Measurements from ENCODE around the gene MRPL14.

The MRPL14 gene

DNA sequence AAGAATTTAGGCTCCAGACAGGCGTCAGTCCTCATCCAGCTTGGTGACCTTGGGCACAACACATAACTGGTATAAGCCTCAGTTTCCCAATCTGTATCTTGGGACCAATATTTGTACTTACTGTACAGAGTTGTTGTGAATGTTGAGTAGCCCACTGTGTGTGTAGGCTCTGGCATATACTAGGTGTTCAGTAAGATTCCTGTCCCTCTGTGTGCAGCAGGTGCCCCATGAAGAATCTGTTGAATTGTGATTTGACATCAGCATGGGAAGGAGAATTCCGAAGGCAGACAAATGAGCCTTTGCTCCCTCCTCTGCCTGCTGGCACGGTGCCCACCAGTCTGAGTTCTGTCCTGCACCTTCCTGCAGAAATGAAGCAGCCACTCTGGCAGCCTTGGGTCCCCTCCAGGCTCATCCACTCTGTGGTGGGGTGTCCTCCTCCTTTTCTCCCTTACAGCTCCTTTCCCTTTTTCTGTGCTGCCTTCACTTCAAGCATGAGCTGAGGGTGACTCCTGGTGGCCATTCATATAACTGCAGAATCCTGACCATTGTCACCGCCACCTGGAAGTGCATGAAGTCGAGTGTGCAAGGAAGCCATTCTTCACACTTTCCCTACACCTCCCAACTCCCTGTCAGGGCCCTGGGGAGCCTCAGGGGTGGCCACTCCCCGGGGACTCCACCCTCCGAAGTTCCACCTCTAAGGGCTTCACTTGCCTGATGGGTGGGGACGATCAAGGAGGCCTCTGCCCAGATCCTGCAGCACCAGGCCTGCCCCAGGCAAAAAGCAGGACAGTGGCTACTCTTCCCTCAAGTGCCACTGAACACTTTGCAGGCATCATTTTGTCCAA lies 48.2 kb downstream of the MRPL14 start:
- peak; percentile 70 for DNase-seq

DNA sequence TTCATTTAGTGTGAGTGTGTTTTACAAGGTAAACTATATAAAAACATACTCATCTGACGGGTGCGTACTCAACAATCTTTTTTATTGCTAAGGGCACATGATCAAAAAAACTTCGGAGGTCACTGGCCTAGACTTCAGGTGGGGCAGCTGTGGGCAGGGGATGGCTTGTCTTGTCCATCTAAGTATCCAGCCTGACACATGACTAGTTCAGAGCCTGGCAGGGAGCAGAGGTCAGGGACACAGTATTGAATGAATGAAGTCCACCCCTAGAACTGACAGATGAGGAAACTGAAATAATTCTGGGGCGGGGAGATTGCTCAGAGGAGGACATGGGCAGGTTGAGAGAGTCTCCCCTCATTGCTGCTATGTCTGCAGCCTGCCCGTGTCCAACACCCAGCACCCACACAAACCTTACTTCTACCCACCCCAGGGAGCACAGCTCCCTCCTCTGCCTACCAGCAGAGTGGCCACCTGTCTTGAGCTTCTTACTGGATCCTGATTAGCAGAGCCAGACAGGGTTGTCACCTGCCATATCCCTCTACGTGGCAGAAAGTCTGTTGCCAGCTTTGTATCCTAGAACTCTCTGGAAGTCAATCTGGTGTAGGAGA lies 48.9 kb downstream of the MRPL14 start:
- DNase-seq, result no peak

DNA sequence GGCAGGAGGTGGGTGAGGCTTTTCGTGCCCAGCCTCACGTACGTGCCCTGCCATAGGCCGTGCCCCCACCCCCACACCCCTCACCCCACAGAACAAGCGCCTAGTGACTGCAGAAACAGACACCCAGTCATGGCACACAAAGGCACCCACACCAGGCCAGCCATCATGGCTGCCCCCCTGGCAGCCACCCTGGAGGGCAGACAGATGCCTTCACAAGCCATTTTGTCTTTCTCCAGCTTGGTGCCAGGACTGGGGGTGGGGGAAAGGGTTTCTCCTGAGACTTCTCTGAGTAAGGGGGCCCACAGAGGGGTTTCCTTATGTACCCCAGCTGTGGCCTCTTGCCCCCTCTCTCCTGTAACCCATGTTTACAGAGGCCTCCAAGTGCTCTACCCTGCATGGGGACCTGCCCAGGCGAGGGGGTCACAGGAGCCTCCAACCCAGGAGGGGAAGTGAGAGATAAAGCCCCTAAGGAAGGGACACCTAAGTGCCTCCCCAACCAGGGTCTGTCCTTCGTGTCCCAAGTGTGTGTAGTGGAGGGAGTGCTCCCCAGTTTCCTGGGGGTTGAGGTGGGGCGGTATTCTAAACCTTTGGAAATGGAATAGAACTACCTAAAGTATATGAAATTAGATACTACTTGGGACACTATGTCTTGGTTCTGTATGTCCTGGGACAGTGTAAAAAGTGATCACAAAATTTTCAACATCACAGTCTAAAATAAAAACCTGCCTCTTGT lies 49.9 kb downstream of the MRPL14 start:
- DNase-seq, result no peak

DNA sequence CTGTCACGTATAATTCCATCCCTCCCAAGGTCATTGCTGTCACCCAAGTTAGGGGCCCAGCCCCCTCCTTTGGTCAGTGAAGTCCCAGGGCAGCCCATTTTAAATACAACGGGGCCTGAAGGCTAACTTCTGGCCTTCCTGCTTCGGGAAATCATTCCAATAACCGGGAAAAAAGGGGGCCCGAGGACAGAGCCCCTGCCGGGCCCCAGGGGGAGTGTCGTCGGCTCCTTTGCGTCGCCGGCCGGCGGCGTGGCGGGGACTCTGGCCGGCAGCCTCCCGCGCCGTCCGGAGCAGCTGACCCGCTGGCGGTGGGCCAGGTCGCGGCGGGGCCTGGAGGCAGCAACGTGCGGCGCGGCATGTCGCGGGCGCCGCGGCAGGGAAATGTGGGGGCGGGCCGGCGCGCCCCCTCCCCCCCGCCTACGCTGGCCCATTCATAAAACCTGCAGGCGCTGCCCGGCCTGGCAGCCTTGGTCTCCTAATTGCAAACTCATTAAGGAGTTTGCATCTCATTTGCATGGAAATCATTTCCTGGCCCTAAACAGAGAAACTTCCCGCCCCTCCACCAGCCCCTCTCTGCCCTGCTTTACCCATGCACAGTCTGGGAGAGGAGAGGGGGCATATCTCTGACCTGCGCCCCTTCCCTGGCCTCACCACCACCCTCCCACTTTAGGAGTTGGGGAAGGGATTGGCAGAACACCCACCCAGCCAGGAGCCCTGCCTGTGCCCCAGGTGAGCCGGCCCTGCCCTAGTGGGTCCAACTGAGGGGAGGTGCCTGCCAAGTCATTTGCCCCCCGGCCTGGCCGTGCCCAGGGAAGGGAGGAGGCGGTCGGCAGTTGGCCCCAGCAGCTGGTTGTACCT lies 50.7 kb downstream of the MRPL14 start:
- no peak for DNase-seq

DNA sequence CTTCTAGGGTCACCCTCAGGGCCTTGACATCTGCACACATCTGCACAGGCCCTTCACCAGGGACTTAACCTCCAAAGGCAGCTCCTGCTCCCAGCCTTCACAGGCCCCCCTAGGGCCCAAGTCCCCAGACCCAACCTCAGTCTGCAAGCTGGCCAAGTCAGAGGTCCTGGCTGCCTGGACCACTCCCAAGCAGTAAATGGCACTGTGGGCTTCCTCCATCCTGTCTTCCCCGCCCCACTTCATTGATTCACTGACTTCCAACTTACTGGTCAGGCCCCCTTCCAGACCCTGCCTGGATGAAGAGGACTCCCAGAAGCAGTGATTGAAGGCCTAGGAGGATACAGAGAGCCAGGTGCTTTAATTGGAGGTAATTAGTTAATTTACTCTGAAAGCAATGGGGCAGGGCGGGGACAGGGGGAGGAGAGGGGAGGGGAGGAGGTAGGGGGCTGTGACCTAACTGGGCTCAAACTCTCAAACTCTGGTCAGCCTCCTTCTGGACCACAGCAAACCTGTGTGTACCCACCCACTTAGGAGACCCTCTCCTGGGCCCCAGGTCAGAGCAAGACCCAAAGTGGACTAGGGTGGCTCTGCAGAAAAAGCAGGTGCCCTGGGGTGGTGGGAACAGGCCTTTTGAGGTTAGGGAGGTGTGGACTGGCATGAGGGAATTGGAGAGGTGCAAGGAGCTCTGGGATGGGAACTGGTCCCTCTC lies 51.5 kb downstream of the MRPL14 start:
- no peak for DNase-seq

DNA sequence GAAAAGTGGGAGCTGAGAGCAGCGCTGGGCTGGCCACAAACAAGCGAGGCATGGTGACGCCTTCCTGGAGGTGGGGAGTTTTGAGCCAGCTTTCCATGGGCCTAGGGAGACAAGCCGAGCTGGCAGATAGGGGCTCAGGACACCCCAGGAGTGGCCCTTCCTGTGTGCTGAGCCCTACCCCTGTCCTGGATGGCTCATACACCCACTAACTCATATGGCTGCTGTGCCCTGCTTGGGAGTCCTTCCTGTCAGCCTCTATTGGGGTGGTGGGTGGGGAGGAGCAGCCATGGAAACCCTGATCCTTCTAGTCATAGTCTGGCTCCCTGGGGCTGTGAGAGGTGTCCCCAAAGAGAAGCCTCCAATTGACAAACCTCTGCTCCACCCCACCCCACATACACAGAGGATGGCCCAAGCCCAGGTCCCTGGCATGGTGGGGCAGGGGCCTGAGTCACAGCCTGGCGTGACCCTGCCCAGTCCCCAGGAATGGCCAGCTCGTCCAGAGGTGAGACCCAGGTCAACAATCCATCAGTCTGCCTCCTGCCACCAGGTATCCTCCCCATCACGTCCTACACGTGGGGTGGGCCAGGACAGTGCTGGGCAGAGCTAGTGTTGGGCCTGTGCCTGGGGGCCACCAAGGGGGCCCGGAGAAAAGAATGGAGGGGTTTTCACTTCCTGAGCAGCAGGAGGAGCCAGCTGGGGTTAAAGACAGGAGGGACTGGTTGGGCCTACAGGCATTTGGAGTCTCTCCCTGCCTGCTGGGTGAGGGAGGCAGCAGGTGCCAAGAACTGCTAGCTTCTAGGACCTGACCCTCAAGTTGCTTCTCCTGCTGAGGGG lies 52.2 kb downstream of the MRPL14 start:
- DNase-seq, result no peak

DNA sequence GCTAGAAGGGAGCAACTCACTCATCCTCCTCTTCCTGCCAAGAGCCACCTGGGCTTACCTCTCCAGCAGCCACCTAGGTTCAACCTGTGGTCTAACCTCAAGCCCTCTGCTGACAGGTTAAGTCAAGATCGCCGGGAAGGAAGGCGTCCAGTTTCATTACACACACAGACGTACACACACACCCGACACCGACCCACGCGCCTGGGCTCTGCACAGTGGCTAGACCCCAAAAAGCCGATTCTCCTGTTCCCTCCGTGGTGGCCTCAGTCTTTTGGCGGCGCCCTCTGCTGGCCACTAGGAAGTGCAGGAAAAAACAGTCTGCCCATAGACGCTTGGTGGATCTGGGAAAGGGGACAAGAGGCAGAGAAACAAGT lies 52.8 kb downstream of the MRPL14 start:
- DNase-seq, result peak; percentile 70

DNA sequence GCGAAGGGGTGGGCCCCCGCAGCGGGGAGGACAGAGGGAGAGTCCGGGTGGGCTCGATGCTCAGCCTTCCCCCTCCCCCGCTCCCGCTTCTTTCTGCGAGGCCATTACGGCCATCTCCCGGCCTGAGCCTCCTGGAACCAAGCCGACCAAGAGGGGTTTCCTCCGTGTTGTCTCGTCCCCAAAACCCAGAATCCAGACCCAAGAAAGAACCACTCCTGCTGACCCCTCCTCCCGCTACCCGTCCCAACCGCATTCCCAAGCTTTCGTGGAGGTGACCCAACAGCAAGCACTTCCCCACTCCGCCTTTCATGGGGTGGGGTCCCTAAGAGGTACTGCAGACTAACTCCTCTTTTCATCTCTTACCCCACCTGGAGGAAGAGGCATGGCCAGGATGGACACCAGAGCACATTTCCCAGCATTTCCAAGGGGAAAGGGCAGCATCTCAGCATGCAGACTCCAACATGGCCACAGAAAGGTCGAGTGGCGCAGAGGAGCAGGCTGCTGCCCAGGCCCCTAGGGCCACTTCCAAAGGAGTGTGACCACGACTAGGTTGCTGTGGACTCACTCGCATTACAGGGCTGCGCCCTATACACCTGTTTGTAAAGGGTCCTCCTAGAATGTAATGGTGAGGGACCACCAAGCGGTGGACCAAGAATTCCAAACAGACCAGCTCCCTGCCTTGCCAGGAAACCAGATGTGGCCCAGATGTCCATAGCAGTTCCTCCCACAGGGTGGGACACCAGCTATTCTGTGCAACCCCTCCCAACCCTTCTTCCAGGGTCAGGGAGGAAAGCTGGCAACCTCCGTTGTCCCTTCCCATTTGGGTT lies 53.4 kb downstream of the MRPL14 start:
- no peak for DNase-seq

DNA sequence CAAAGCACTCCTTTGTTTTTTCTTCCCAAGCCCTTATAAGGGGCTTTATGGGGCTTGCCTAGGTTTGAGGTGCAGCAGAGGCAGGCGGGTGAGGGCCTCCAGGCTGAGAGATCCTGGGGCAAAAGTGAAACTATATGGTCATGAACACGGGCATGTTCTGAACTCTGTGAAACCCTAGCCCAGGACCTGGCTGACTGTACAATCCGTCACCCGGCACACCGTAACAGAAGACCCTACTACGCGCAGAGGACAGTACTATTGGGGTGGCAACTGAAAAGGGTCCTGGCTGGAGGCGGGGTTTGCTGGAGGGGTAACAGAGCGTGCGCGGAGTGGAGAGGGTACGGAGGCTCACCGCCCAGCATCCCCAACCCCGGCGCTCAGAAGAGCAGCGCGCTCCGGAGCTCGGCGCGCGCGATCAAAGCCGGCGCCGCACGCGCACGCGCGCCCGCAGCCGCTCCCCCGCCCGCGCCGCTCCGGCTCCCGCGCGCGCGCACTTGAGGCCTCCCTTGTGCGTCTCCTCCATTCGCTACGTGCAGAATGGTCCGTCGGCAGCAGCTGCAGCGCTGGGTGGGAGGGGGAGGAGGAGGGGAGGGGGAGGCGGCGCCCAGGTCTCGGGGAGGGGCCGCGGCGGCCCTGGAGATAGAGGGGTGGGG lies 54.2 kb downstream of the MRPL14 start:
- DNase-seq, result peak; percentile 82

DNA sequence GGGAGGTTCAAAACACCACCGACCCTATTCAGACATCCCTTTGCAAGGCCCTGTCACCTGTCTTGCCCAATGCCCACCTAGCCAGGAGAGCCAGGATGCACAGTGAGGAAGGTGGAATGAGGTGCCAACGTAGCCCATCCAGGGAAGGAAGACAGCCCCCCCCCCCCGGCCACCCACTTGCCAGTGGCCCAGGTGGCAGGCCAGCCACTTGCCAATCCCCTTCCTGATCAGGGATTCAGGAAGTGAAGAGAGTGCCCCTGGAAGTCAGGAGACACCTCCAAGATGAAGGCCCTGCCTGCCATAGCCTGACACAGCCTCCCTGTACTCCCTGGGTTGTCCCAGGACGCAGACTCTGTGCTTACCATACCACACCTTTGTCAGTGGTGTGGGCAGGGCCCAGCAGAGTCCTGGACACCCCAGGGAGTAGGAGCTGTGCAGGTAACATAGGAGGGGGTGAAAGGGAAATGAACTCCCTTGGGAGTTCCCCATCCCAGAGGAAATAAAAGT lies 54.7 kb downstream of the MRPL14 start:
- DNase-seq, result no peak

DNA sequence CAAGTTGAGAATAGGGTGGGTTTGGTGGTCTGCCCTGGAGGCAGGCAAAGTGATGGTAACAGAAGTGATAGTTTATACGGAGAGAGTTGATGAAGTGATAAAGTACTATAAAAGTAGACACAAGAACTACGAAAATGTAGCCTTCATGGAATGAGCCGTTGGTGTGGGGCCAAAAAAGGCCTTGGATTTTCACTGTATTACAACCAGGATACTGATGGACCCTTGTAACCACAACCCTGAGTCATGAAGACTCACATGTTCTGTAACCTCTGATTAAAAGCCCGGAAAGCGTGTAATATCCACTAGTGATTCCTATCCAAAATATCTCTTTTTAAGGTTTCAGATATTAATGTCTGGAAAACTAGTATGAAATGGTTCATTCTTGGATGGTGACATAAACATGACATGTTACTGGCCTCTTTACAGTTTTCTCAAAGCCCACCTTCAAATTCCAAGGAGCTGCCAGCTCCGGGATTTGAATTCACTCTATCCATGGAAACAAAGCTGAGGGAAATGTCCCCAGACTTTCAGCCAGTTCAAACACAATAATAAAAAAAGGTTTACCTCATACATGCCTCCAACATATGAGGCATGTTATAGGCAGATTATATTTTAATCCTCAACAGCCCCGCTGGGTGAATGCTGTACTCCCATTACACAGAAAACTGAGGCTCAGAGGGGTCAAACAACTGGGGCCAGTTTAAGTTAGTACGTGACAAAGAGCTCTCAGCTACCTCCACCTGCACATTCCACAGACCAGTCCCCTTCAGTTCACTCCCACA lies 55.4 kb downstream of the MRPL14 start:
- DNase-seq, result no peak

DNA sequence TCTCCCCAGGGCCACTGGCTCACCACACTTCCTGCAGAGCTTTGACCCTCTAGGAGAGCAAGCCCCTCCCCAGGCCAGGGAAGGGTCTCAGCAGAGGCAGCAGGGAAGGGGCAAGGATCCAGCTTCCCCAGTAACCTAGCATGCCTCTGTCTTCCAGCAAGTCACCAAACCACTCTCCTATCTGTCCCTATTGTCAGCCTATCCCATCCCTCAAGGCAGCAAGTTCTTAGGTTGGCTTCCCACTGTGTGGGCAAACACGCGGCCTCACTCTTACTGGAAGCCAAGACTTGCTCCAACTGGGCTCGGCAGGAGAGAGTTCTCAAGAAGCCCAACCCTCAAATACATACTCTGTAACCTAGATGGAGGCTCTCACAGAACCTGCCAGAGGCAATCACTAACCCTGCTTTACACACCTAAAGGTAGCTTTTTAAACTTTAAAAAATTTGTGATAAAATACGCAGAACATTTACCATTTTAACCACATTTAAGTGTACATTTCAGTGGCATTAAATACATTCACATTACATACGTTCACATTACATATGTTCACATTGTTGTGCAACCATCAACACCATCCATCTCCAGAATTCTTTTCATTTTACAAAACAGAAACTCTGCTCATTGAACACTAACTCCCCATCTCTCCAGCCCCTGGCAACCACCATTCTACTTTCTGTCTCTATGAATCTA lies 58.5 kb downstream of the MRPL14 start:
- no peak for DNase-seq

DNA sequence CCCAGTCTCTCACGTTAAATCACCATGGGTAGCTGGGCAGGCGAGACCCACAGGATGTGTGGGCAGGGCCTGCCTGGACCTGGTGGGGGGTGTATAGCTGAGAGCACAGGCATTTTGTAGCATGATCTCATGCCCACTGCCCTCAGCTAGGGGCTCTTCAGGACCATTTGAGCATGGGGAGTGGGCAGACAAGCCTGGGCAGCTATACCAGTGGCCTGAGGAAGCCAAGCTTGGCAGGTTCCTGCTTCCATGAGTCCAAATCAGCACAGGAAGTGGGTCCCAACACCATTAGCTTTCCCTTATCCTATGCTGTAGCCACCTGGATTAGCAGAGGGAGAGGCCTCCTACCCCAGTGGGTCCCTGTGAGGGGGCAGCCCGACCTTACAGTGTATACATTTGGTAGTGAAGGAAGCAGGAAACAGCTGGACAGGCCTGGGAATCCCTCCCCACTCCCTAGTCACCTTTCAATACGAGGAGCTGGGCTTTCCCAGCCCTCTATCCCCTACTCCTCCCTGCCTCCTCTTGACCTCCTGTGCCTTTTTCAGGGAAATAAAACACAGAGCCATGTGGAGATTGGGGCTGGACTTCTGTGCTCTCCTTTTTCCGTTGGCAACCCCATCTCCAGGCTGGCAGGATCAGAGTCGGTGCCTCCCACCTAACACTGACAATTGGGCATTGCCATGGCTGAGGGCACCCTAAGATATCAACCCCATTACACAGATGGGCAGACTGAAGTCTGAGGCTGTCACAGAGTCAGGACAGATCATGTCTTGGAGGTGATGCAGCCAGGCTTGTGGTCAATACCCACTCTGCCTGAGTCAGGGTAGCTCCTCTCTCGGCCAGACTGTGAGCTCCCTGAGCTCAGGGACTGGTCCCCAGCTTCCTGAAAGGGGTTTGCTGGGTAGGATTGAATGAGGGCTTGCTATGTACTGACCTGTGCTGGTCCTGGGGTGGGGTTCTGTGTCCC lies 59.8 kb downstream of the MRPL14 start:
- DNase-seq, result no peak

DNA sequence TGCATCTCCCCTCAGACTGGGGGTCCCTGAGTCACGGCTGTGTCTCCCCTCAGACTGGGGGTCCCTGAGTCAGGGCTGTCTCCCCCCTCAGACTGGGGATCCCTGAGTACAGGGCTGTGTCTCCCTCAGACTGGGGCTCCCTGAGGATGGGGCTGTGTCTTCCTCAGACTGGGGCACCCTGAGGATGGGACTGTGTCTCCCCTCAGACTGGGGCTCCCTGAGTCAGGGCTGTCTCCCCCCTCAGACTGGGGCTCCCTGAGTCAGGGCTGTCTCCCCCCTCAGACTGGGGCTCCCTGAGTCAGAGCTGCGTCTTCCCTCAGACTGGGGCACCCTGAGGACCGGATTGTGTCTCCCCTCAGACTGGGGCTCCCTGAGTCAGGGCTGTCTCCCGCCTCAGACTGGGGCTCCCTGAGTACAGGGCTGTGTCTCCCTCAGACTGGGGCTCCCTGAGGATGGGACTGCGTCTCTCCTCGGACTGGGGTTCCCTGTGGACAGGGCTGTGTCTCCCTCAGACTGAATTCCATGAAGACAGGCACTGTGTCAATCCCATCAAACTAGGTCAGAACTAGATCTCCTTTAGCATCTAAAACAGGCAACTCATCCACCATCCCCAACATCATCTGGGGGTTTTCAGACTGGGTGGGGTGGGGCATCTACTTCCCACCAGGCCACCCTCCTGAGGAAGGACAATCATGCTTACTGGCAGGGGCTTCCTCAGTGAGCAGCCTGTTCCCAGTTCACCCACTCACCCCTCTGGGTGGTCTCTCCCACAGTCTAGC lies 60.7 kb downstream of the MRPL14 start:
- no peak for DNase-seq

DNA sequence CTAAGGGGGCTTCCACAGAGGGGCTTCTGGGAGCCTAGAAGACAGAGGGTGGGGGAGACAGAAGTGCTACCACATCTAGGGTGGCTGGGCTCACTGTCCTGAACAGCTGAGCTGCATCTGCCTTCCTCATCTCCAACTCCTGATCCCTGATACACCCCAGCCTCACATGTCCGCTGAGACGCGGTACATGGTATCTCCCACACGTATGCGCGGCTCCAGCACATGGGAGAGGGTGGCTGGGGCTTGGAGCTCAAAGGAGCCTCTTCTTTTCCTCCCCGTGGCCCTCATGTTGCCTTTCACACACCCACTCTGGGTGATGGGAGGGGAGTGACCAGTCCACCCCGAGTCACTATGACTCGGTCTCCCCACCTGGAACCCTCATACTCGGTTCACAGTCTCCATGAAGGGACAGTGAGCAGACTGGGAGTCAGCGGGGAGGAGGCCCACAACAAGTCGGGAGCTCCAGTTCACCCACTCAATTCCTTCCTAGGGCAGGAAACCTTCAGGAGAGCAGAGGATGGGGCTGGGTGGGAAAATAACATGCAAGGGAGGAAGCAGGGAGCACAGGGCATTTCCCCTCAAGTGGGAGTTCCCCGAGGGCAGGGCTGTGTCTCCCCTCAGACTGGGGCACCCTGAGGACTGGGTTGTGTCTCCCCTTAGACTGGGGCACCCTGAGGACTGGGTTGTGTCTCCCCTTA lies 61.7 kb downstream of the MRPL14 start:
- DNase-seq, result no peak

DNA sequence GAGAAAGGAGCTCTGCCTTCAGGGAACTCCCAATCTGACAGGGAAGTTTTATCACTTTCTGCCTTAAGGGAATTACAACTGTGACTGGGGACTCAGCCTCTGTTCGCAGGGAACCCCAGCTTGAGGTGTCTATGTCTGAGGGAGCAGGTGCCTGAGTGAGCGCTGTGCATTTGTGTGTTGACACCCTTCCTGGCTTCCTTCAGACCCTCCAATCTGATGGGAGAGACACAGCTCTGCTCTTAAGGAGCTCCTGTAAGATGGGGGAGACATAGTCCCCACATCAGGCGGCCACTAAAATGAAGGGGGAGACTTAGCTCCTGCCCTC lies 62.3 kb downstream of the MRPL14 start:
- DNase-seq, result no peak
